GM11168 (cell line): ENCODE results near the gene MAP2K1.
"Not testable (repeated sequence)": the region's sequence is repeated elsewhere in the genome, so short reads cannot be mapped to it uniquely, and the experiment has no call there.

Source experiments
- in situ Hi-C: fragments of 300-500 bp; cut with MboI; formaldehyde crosslinking; loops from one replicate; pipeline ENCODE4 v1.12.0; 2022; ENCODE audit warnings: low sequenced_read_pairs; ENCODE audit not compliant: unreplicated experiment

MAP2K1 gene

DNA sequence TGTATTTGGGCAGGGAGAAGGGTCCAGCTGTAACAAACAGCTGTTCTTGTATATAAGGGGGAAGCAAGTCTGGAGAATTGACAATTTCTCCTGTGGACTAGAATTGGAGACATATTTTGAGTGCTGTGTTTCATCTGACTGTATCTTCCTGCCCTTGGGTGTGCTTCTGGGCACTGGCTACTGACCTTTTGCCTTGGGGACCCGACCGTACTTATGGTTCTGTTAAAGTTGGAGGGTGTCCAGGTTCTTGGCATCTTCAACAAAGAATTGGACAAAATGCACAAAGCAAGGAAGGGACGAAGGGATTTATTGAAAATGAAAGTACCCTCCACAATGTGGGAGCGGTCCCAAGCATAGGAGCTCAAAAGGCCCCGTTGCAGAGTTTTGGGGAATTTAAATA, 31.0 kb downstream of the MAP2K1 start:
- in situ Hi-C loops, result no loop called here

DNA sequence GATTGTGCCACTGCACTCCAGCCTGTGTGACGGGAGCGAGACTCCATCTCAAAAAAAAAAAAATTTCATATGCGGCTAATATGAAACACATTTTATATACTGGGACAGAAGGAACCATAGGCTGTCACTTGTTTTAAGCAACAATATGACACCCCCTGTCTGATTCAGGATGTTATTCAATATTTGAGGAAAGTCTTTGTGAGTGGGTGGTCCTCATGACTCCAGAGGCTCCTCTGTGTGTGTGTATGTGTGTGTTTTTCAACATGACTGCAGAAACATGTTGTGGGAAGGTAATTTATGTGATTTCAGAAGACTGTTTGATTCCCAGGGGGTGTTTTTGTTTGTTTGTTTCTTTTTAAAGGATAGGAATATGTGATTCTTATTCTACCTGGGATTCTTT, 32.8 kb downstream of the MAP2K1 start:
- in situ Hi-C loops, result no loop called here

DNA sequence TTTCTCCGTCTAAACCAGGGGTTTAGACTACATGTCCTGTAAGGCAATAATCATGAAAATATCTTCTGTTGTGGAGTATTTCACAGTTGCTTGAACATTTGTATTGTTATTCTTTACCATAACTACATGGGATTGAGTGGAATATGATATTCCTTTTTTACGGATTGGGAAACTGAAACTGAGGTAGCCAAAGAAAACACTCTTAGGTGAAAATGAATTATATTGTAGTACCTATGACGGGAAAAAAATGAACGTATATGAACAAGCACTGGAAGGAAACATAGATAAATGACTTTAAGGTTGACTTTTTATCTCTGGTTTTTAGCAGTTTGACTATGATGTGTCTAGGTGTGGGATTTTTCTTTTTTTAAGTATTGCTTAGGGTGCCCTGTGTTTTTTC, 35.6 kb downstream of the MAP2K1 start:
- in situ Hi-C loops, result no loop called here

DNA sequence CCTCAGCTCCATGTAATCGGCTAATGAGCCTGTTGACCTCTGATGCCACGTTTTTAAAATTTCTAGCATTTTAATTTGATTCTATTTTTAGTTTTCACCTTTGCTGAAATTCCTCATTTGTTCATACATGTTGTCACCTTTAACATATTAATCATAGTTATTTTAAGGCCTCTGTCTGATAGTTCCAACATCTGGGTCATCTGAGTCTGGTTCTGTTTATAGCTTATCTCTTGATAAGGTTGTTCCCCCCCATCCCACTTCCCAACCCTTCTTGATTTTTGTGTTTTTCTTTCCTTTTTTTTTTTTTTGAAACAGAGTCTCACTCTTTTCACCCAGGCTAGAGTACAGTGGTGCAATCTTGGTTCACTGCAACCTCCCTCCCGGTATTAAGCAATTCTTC, 36.4 kb downstream of the MAP2K1 start:
- in situ Hi-C loops, result no loop called here

DNA sequence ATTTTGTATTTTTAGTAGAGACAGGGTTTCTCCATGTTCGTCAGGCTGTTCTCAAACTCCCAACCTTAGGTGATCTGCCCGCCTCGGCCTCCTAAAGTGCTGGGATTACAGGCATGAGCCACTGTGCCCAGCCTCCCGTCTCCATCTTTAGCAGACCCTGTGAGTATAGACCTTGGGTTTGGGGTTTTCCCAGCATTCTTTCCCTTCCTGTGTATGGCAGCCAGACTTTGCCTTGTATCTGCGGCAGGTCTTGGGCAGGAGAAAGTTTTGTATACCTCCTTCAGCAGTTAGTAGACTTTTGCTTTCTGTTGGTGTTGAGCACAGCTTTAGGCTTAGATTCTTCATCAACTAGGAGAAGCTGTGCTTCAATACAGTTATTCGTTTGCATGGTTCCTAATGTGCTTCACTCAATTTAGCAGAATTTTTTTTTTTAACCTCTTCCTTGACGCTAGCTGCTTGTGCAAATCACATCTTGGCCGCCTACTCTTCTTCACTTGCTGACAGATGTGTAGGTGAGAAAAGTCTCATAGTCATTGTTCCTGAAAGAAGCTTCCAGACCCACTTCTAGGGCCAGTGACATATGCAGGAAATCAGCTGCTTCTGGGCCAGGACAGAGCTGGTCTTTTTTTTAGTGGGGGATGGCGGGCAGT, 38.4 kb downstream of the MAP2K1 start:
- in situ Hi-C loops, result no loop called here

DNA sequence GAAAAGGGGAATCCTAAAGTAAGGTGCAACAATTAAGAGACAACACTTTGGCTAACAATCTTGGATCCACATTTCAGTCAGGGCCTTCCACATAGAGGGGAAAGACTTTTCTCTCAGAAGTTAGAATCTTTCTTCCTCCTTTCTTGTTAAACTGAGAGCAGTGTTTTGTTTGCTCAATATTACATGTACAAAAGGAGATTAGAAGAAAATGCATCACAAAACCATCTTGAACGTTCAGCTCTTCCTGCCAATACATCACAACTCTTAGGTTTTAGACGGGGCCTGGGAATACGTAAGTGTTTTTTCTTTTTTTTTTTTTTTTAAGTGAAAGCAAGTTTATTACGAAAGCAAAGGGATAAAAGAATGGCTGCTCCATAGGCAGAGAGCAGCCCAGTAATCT, 39.1 kb downstream of the MAP2K1 start:
- in situ Hi-C loops, result no loop called here

DNA sequence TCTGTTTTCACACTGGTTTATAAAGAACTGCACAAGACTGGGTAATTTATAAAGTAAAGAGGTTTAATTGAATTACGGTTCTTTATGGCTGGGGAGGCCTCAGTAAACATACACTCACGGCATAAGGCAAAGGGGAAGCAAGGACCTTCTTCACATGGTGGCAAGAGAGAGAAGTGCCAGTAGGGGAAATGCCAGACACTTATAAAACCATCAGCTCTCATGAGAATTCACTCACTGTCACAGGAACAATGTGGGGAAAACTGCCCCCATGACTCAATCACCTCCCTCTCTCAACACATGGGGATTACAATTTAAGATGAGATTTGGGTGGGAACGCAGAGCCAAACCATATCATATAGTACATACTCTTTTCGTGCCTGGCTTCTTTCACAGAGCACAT, 42.4 kb downstream of the MAP2K1 start:
- in situ Hi-C loops, result no loop called here

DNA sequence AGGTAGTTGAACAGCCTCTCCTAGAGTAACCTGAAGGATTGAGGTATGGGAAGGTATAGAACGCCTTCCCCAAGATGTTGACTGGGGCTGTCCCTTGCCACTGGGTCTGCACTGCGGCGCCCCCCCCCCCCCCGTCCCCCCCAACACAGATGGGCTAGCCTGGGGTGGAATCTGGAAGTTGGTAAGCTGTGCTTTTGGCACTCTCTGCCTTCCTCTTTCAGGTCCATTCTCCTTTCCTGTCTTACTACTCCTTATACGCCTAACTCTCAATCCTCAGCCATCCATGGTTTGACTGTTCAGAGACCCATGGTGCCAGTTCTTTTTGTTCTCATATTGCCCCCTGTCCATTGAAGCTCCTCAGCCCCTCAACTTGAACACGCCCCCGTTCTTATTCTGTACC, 42.8 kb downstream of the MAP2K1 start:
- in situ Hi-C loops, result no loop called here

DNA sequence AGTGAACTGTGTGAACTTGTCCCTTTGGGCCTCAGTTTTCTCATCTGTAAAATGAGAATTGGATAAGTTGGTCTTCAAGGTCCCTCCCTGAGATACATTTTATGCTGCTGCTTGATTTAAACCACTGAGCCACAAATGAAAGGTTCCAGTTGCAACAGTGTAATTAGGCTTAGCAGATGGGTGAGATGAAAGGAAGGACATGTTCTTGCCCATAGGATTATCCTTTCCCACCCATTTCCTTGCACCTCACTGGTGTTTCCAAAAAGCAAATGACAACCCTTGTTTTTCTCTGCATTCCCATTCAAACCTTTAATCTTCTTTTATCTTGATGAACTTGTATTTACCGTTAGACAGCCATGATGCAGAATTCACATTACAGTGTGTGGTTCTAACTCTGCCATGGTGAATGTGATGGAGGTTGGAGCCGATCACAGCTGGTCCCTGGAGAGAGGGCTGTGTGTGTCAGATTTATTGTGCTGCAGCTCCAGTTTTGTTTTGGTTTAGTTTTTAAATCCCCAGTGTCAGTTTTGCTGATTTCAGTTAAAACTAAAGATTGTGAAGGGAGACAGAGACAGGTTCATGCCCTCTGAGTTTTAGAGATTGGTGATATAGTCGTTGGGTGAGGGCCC, 44.0 kb downstream of the MAP2K1 start:
- in situ Hi-C loops, result no loop called here

DNA sequence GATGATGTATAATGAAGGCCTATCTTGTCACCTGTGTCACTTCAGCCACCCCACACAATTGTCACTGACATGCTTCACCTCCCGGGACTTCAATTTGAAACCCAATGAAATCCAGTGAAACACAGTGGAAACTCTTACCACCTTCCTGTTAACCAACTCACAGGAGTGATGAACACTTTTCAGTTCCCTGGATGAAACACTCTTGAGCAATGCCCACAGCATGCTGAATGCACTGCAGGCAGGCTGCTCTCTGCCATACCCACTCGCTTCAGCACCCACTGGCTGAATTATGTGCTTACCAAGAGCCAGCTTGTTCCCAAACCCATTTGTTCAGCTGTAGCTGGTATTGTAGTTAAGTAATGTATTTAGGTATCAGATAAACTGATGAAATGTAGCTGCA, 47.0 kb downstream of the MAP2K1 start:
- in situ Hi-C loops, result no loop called here

DNA sequence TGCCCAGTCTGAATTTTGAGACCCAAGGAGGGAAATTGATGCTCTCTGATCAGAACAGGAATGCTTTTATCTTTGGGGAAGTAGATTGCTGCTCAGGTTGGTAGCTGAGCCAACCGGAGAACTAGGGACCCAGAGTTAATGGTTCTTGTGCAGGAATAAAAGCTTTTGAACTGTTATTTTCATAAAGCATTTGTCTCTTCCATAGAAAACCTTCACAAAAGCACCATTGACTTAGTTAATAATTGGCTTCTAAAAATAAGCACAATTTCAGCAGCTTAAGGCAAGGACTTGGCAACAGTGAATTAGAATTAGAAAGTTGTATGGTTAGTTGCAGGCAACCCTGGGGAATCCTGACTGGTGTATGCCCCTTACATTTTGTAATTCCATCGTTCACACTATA, 53.8 kb downstream of the MAP2K1 start:
- in situ Hi-C loops, result no loop called here

DNA sequence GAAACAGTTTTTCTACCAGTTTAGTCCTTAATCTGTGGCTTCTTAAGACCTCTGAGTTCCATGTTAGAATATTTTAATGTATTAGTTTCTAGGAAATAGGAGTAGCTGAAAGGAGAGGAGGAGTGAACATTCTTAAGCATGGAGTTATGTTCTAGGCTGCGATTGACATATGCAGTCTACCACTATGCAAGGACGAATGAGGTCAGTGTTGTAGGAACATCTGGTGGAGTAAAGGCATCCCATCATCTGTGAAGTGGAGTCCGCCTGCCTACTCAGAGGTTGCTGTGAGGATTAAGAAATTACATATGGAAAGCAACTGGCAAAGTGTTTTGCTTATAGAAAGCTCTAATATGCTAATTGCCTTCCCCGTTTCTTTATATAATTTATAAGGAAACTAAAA, 65.7 kb downstream of the MAP2K1 start:
- in situ Hi-C loops, result no loop called here

DNA sequence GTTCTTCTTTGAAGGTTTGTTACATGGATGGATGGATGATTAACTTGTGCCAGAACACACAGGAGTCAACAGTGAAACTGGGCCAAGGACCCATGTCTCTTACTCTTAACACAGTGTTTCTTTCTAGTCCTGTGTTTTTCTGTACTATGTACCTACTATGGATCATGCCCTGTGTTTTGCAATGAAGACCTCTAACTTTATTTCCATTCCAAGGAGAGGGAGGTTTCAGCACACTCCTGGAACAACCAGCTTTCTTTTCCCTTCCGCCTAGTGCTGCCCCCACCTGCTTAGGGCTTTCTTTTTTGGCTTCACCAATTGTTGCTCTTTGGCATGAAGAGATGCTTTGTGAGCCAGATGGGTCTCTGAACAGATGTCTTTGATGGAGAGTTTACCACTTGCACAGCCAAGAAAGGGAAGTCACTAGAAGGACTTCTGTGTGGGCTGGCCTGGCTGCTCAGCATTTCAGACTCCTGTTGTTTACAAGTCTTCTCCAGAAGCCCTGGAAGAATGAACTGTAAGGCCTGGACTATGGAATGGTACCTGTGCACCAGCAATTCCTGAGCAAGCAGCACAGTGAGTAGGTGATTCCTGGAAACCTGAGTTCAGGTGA, 66.4 kb downstream of the MAP2K1 start:
- in situ Hi-C loops, result no loop called here

DNA sequence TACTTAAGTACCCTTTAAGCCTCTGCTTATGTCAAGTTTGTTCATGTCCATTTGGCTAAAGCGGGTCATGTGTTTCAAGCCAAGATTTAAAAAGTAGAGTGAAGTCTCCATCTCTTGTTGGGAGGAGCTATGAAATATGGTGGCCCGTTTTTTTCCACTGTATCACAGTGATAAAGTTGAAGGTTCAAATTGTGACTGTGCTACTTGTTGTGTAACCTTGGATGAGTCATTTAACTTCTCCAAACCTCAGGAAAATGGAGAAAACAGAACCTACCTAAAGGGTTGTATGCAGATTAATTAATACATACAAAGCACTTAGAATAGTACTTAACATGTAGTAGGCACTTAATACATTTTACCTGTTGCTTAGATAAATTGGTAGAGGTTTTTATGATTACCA, 67.4 kb downstream of the MAP2K1 start:
- in situ Hi-C loops, result no loop called here

DNA sequence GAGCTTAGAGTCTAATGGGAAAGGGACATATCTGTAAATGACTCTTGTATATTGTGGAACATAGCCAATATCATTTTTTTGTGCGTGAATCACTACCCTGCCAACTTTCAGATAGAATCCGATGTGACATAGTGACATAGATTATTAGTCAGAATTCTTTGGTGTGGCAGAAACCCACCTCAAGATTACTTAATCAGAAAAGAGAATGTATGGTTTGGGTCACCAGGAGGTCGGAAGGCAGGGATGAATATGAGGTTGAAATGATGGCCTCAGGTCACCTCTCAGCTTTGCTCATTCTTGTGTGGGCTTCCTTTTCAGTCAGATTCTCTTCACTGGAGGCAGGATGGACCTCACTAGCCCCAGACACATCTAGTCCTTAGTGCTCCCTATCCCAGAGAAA, 69.5 kb downstream of the MAP2K1 start:
- in situ Hi-C loops, result no loop called here

DNA sequence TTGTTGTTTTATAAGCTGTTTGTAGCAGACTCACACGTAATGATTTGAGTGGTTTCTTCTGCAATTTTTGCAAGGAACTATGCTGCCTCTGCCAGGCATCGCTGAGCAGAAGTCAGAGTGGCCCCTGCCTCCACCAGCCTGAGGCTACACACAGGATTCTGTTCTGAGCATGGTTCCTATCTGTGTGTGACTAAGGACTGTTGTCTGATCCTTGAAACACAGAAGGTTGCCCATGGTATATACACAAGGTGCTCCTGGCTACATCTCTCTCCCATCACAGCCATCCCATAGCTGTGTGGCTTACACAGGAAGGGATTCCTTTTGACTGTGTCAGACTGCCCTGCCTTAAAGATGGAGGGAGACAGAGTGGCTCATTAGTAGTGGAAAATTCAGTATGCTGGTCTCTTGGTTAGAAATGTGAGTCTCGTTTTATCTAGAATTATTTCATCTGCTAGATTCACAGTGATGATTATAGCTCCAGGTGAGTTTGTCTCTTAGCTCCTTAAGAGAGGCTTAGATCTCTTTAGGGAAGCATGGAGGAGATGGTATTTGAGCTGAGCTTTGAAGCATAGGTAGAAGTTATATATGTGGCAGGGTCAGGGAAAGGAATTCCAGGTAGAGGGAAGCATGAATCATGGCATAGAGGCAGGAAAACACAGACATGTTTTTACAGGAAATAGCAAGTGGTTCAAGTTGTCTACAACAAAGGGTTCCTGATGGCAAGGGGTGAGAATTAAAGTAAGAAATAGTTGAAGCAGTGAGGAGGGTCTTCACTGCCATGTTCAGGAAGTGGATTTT, 73.3 kb downstream of the MAP2K1 start:
- in situ Hi-C loops, result no loop called here

DNA sequence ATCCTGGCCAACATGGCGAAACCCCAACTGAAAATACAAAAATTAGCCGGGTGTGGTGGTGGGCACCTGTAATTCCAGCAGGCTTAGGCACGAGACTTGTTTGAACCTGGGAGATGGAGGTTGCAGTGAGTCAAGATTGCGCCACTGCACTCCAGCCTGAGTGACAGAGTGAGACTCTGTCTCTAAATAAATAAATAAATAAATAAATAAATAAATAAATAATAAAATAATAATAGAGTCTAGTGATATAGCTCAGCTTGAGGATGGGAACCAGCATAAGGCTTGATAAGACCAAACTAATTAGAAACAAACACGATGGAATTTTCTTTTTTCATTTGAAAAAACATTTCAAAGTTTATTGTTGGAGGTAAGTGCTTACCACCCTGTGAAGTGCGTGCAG, 74.6 kb downstream of the MAP2K1 start:
- in situ Hi-C loops, result not testable (repeated sequence)

DNA sequence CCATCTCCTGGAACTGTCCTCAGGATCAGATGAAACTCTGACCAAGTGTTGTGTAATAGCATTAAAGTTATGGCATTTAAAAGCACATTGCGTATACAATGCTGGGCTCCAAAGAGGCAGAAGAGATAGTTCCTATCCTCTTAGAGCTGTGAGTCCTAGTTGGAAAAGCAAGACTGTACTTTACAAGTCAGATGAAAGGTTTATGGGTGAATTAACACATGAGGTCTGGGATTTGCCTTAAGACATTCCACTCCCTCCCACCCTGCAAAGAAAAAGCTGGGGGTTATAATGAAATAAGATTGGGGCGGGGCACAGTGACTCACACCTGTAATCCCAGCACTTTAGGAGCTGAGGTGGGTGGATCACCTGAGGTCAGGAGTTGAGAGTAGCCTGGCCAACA, 75.2 kb downstream of the MAP2K1 start:
- in situ Hi-C loops, result no loop called here

DNA sequence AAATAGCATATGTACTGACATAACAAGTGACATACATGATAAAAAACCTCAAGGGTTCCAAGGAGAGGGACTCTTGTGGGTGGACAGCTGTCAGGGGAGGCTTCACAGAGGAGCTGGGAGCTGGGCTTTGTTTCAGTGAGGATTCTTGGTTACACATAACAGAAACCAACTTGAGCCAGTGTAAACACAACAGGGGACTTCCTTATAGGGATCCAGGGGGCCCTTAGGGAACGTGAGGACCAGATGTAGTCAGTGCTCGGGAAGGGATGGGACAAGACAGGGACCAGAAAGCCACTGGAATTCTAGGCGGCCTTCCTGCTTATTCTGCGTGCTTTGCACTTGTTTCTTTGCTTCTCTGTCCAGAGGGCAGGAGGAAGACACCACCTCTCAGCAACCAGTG, 75.9 kb downstream of the MAP2K1 start:
- in situ Hi-C loops, result no loop called here

DNA sequence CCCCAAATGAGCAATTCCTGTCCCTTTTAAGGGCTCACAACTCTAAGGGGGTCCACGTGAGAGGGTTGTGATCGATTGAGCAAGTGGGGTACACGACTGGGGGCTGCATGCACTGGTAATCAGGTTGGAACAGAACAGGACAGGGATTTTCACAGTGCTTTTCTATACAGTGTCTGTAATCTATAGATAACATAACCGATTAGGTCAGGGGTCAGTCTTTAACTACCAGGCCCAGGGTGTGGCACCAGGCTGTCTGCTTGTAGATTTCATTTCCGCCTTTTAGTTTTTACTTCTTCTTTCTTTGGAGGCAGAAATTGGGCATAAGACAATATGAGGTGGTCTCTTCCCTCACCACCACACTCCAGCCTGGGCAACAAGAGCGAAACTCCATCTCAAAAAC, 78.6 kb downstream of the MAP2K1 start:
- in situ Hi-C loops, result not testable (repeated sequence)
